Osteocyte (in vitro differentiated cells): Measurements from ENCODE around the gene CDK2. TPM values are rescaled to one million over a fixed set of nuclear protein-coding genes. Genes with fewer than 3 reads are reported as not detected.

ENCODE experiments used
- DNase-seq: peaks from one replicate; pipeline ENCODE4 v3.0.0; 2021; ENCODE audit warnings: mixed read lengths; ENCODE audit not compliant: unreplicated experiment; ENCODE audit errors: extremely low spot score
- H3K27ac Mint-ChIP-seq: one replicate; pipeline ENCODE4 v1.8.0; 2021; ENCODE audit warnings: mild to moderate bottlenecking, mixed read lengths; ENCODE audit not compliant: unreplicated experiment
- H3K27me3 Mint-ChIP-seq: one replicate; pipeline ENCODE4 v1.8.0; 2021; ENCODE audit warnings: mixed read lengths; ENCODE audit not compliant: unreplicated experiment
- H3K36me3 Mint-ChIP-seq: one replicate; pipeline ENCODE4 v1.8.0; 2021; ENCODE audit warnings: mixed read lengths; ENCODE audit not compliant: unreplicated experiment
- H3K4me1 Mint-ChIP-seq: one replicate; pipeline ENCODE4 v1.8.0; 2021; ENCODE audit warnings: mixed read lengths; ENCODE audit not compliant: unreplicated experiment
- H3K4me3 Mint-ChIP-seq: one replicate; pipeline ENCODE4 v1.8.0; 2021; ENCODE audit warnings: mild to moderate bottlenecking, moderate library complexity, mixed read lengths; ENCODE audit not compliant: unreplicated experiment
- H3K9me3 Mint-ChIP-seq: one replicate; pipeline ENCODE4 v1.8.0; 2021; ENCODE audit warnings: mixed read lengths; ENCODE audit not compliant: unreplicated experiment
- CTCF ChIP-seq: fragments of 200-600 bp; sonication (generic); IDR thresholded peaks from 2 replicates; pipeline ENCODE4 v1.5.0; 2021; ENCODE audit warnings: antibody characterized with exemption, mild to moderate bottlenecking, moderate library complexity
- total RNA-seq: library from RNA; stranded (reverse); gene quantifications from 2 replicates; pipeline ENCODE4 v1.2.1, GENCODE V29; 2021

Gene CDK2
- total RNA-seq, 1 donor from 2014 or later: 29.6 TPM

- no peak for TF ChIP-seq CTCF
- no peak overlapping the region for H3K4me3 Mint-ChIP-seq
- peak overlapping the region; percentile 99 for H3K27ac Mint-ChIP-seq
- H3K36me3 Mint-ChIP-seq: peaks cover 2% of the 10 kb centered on the region
- peaks cover 38% of the 10 kb centered on the region for H3K4me1 Mint-ChIP-seq
- DNase-seq: no peak
- H3K9me3 Mint-ChIP-seq: no peaks in the 10 kb centered on the region
- H3K27me3 Mint-ChIP-seq: no peaks in the 10 kb centered on the region
These were observed 32.6 kb upstream of the CDK2 start for GRCh38 chr12:55933799-55934742.

- H3K27ac Mint-ChIP-seq: peak overlapping the region; percentile 35
- DNase-seq: no peak
- H3K27me3 Mint-ChIP-seq: no peaks in the 10 kb centered on the region
- H3K9me3 Mint-ChIP-seq: no peaks in the 10 kb centered on the region
- peaks cover 37% of the 10 kb centered on the region for H3K4me1 Mint-ChIP-seq
- H3K4me3 Mint-ChIP-seq: no peak overlapping the region
- H3K36me3 Mint-ChIP-seq: peaks cover 2% of the 10 kb centered on the region
- no peak for TF ChIP-seq CTCF
These were observed 31.9 kb upstream of the CDK2 start for GRCh38 chr12:55934773-55935172.

- peaks cover 5% of the 10 kb centered on the region for H3K36me3 Mint-ChIP-seq
- DNase-seq: no peak
- TF ChIP-seq CTCF: no peak
- no peaks in the 10 kb centered on the region for H3K9me3 Mint-ChIP-seq
- no peak overlapping the region for H3K4me3 Mint-ChIP-seq
- peak overlapping the region; percentile 45 for H3K27ac Mint-ChIP-seq
- H3K27me3 Mint-ChIP-seq: no peaks in the 10 kb centered on the region
- H3K4me1 Mint-ChIP-seq: peaks cover 37% of the 10 kb centered on the region
These were observed 30.9 kb upstream of the CDK2 start for GRCh38 chr12:55935738-55936151.

GRCh38 chr12:55937981-55938380 is 28.6 kb upstream of the CDK2 start:
- no peak overlapping the region for H3K27ac Mint-ChIP-seq
- DNase-seq: no peak
- H3K36me3 Mint-ChIP-seq: peaks cover 14% of the 10 kb centered on the region
- no peak for TF ChIP-seq CTCF
- H3K9me3 Mint-ChIP-seq: no peaks in the 10 kb centered on the region
- no peak overlapping the region for H3K4me3 Mint-ChIP-seq
- no peaks in the 10 kb centered on the region for H3K27me3 Mint-ChIP-seq
- peaks cover 20% of the 10 kb centered on the region for H3K4me1 Mint-ChIP-seq

GRCh38 chr12:55938826-55939501 is 27.7 kb upstream of the CDK2 start:
- peaks cover 23% of the 10 kb centered on the region for H3K36me3 Mint-ChIP-seq

More at GRCh38 chr12:55938826-55939501, 27.7 kb upstream of the CDK2 start:
- no peak overlapping the region for H3K4me3 Mint-ChIP-seq
- no peak for TF ChIP-seq CTCF
- H3K4me1 Mint-ChIP-seq: peaks cover 10% of the 10 kb centered on the region
- no peak for DNase-seq
- no peaks in the 10 kb centered on the region for H3K9me3 Mint-ChIP-seq
- no peaks in the 10 kb centered on the region for H3K27me3 Mint-ChIP-seq
- peak overlapping the region; percentile 17 for H3K27ac Mint-ChIP-seq
